ENCODE data around the gene MSRB2. TPM values are rescaled to one million over a fixed set of nuclear protein-coding genes. Genes with fewer than 3 reads are reported as not detected.

The MSRB2 gene
- total and polyA plus RNA-seq, 2 experiments from 2014 or later: 9.5 to 34.6 TPM

- H3K4me1 ChIP-seq (ENCODE audit: insufficient read depth): no peaks in the 10 kb centered on the region
- no peaks in the 10 kb centered on the region for H3K36me3 ChIP-seq (ENCODE audit: insufficient read depth)
- no peak overlapping the region for H3K4me2 ChIP-seq
- no peaks in the 10 kb centered on the region for H4K20me1 ChIP-seq (replicated peaks; ENCODE audit: insufficient read depth)
- H3K27ac ChIP-seq (ENCODE audit: low read depth): no peak overlapping the region
- no peaks in the 10 kb centered on the region for H3K27me3 Mint-ChIP-seq (ENCODE audit: insufficient read depth, low read depth, poor library complexity)
- no peaks in the 10 kb centered on the region for H3K27me3 ChIP-seq (ENCODE audit: insufficient read depth)
- no peaks in the 10 kb centered on the region for H3K79me2 ChIP-seq (replicated peaks; ENCODE audit: insufficient read depth)
- no peaks in the 10 kb centered on the region for H3K9me3 Mint-ChIP-seq
- no peak overlapping the region for H3K27ac Mint-ChIP-seq
- DNase-seq (ENCODE audit: low spot score) (no peak), ATAC-seq (no peak)
- no peaks in the 10 kb centered on the region for H3K9me2 ChIP-seq (ENCODE audit: insufficient read depth)
- no peak overlapping the region for H3K4me3 Mint-ChIP-seq
- no peaks in the 10 kb centered on the region for H3F3A ChIP-seq (replicated peaks; ENCODE audit: low read depth)
- no peak overlapping the region for H3K4me3 ChIP-seq
- H3K36me3 Mint-ChIP-seq (ENCODE audit: low read depth): no peaks in the 10 kb centered on the region
- no peaks in the 10 kb centered on the region for H3K4me1 Mint-ChIP-seq
- no peak overlapping the region; the same call in 1 of the 2 replicates for H2AFZ ChIP-seq
- TF ChIP-seq ETS1 (IDR thresholded peaks at IDR 0.05) (no peak), EZH2 (IDR thresholded peaks at IDR 0.05; ENCODE audit: low read depth, unreplicated experiment) (no peak), CTCF (conservative IDR thresholded peaks at IDR 0.05; ENCODE audit: low read depth in 2 of 2) (no peak)
These were observed 51.7 kb downstream of the MSRB2 start for GRCh38 chr10:23147035-23147434.

- Histone ChIP-seq H3K9me2 (ENCODE audit: insufficient read depth) (no peaks in the 10 kb centered on the region), H2AFZ (no peak overlapping the region), H3K4me1 (ENCODE audit: insufficient read depth) (no peaks in the 10 kb centered on the region), H3K27me3 (ENCODE audit: insufficient read depth) (no peaks in the 10 kb centered on the region), H3K79me2 (replicated peaks; ENCODE audit: insufficient read depth) (no peaks in the 10 kb centered on the region), H3F3A (replicated peaks; ENCODE audit: low read depth) (no peaks in the 10 kb centered on the region), H3K4me3 (no peak overlapping the region), H3K27ac (ENCODE audit: low read depth) (no peak overlapping the region), H3K36me3 (ENCODE audit: insufficient read depth) (no peaks in the 10 kb centered on the region), H3K4me2 (no peak overlapping the region), H4K20me1 (replicated peaks; ENCODE audit: insufficient read depth) (no peaks in the 10 kb centered on the region)
- Mint-ChIP-seq H3K4me1 (no peaks in the 10 kb centered on the region), H3K27ac (no peak overlapping the region), H3K9me3 (no peaks in the 10 kb centered on the region), H3K27me3 (ENCODE audit: insufficient read depth, low read depth, poor library complexity) (no peaks in the 10 kb centered on the region), H3K4me3 (no peak overlapping the region), H3K36me3 (ENCODE audit: low read depth) (no peaks in the 10 kb centered on the region)
- ATAC-seq: no peak
- DNase-seq (ENCODE audit: low spot score): no peak
- no peak for TF ChIP-seq POLR2AphosphoS5 (IDR thresholded peaks at IDR 0.05; ENCODE audit: low read depth)
- TF ChIP-seq NANOG (IDR thresholded peaks at IDR 0.05; ENCODE audit: borderline replicate concordance): no peak
- no peak for TF ChIP-seq ZNF114 (CRISPR knock-in tag; IDR thresholded peaks at IDR 0.05)
- TF ChIP-seq CTCF (conservative IDR thresholded peaks at IDR 0.05; ENCODE audit: low read depth in 2 of 2): no peak
- no peak for TF ChIP-seq EZH2phosphoT487 (IDR thresholded peaks at IDR 0.05; ENCODE audit: unreplicated experiment)
- no peak for TF ChIP-seq REST (IDR thresholded peaks at IDR 0.05; ENCODE audit: unreplicated experiment)
- no peak for TF ChIP-seq ZNF331 (CRISPR knock-in tag; IDR thresholded peaks at IDR 0.05; ENCODE audit: low read depth)
- no peak for TF ChIP-seq JUNB (IDR thresholded peaks at IDR 0.05; ENCODE audit: unreplicated experiment)
- no peak for TF ChIP-seq EZH2 (IDR thresholded peaks at IDR 0.05; ENCODE audit: low read depth, unreplicated experiment)
- TF ChIP-seq STAT1 (IDR thresholded peaks at IDR 0.05; ENCODE audit: unreplicated experiment): no peak
- no peak for TF ChIP-seq CREB1 (CRISPR knock-in tag; IDR thresholded peaks at IDR 0.05; ENCODE audit: low read depth)
- no peak for TF ChIP-seq ETS1 (IDR thresholded peaks at IDR 0.05)
These were observed 52.8 kb downstream of the MSRB2 start for GRCh38 chr10:23148214-23148613.
